Liver (tissue), 9 donors: ENCODE data around the gene SORL1. TPM values are rescaled to one million over a fixed set of nuclear protein-coding genes. Genes with fewer than 3 reads are reported as not detected.

ENCODE experiments used
- DNase-seq: peaks from one replicate; pipeline ENCODE4 v3.0.0-alpha.2; 2017; ENCODE audit warnings: low spot score
- H3K27ac ChIP-seq, 2 donors: one replicate each; pipeline ENCODE4 v1.7.0; 2013; ENCODE audit warnings: inconsistent platforms in 2 of 2, low read length in 2 of 2, control low read depth in 1 of 2, low read depth in 1 of 2, mild to moderate bottlenecking in 1 of 2
- H3K27me3 ChIP-seq, 4 donors: one replicate each; pipeline versions ENCODE4 v1.6.1 to v1.7.0; 2013; ENCODE audit warnings: low read length in 3 of 4, inconsistent platforms in 1 of 4, mild to moderate bottlenecking in 1 of 4, moderate library complexity in 1 of 4; ENCODE audit not compliant: control insufficient read depth in 4 of 4, insufficient read depth in 4 of 4
- H3K36me3 ChIP-seq, 4 donors: one replicate each; pipeline versions ENCODE4 v1.6.1 to v1.7.0; 2013; ENCODE audit warnings: low read length in 3 of 4, mild to moderate bottlenecking in 3 of 4, low read depth in 1 of 4, moderate library complexity in 1 of 4; ENCODE audit not compliant: control insufficient read depth in 4 of 4, insufficient read depth in 3 of 4
- H3K4me1 ChIP-seq, 4 donors: one replicate each; pipeline versions ENCODE4 v1.6.1 to v1.7.0; 2013; ENCODE audit warnings: low read length in 3 of 4, mild to moderate bottlenecking in 3 of 4, moderate library complexity in 1 of 4; ENCODE audit not compliant: control insufficient read depth in 4 of 4, insufficient read depth in 4 of 4
- H3K4me3 ChIP-seq, 3 donors: one replicate each; pipeline versions ENCODE4 v1.6.1 to v1.7.0; 2013; ENCODE audit warnings: low read length in 3 of 3, control low read depth in 1 of 3, low read depth in 1 of 3, mild to moderate bottlenecking in 1 of 3
- H3K9ac ChIP-seq, 2 donors: one replicate each; pipeline ENCODE4 v1.7.0; 2013; ENCODE audit warnings: low read length in 2 of 2, mild to moderate bottlenecking in 2 of 2, moderate library complexity in 2 of 2, control low read depth in 1 of 2, low read depth in 1 of 2
- H3K9me3 ChIP-seq, 4 donors: one replicate each; pipeline versions ENCODE4 v1.6.1 to v1.7.0; 2013; ENCODE audit warnings: low read length in 3 of 4; ENCODE audit not compliant: control insufficient read depth in 4 of 4
- EGR1 ChIP-seq, 2 donors: IDR thresholded peaks; 2 replicates each; pipeline ENCODE4 v1.6.1; 2016 to 2018; ENCODE audit warnings: antibody characterized with exemption in 2 of 2, low read depth in 2 of 2
- FOXA1 ChIP-seq: IDR thresholded peaks from 2 replicates; pipeline ENCODE4 v1.6.1; 2016; ENCODE audit warnings: antibody characterized with exemption
- FOXA2 ChIP-seq: IDR thresholded peaks from 2 replicates; pipeline ENCODE4 v1.6.1; 2016; ENCODE audit warnings: antibody characterized with exemption
- GABPA ChIP-seq, 2 donors: IDR thresholded peaks in 1 of 2; conservative IDR thresholded peaks in 1 of 2; 2 replicates each; pipeline ENCODE4 v1.6.1; 2016; ENCODE audit warnings: antibody characterized with exemption in 2 of 2, mild to moderate bottlenecking in 1 of 2, moderate library complexity in 1 of 2
- HNF4A ChIP-seq, 2 donors: conservative IDR thresholded peaks; 2 replicates each; pipeline ENCODE4 v1.6.1; 2016; ENCODE audit warnings: antibody characterized with exemption in 2 of 2, mild to moderate bottlenecking in 2 of 2
- HNF4G ChIP-seq: IDR thresholded peaks from 2 replicates; pipeline ENCODE4 v1.6.1; 2016; ENCODE audit warnings: antibody characterized with exemption
- JUND ChIP-seq, 2 donors: IDR thresholded peaks; 2 replicates each; pipeline ENCODE4 v1.6.1; 2016; ENCODE audit warnings: antibody characterized with exemption in 2 of 2
- NR2F2 ChIP-seq: IDR thresholded peaks from 2 replicates; pipeline ENCODE4 v1.6.1; 2016; ENCODE audit warnings: antibody characterized with exemption
- RAD21 ChIP-seq, 2 donors: IDR thresholded peaks; 2 replicates each; pipeline ENCODE4 v1.6.1; 2016; ENCODE audit warnings: antibody characterized with exemption in 2 of 2, mild to moderate bottlenecking in 2 of 2
- REST ChIP-seq: IDR thresholded peaks from 2 replicates; pipeline ENCODE4 v1.6.1; 2016; ENCODE audit warnings: antibody characterized with exemption, mild to moderate bottlenecking
- RXRA ChIP-seq, 2 donors: IDR thresholded peaks; 2 replicates each; pipeline ENCODE4 v1.6.1; 2017 to 2018; ENCODE audit warnings: antibody characterized with exemption in 2 of 2, mild to moderate bottlenecking in 1 of 2
- SP1 ChIP-seq: IDR thresholded peaks from 2 replicates; pipeline ENCODE4 v1.6.1; 2018; ENCODE audit warnings: antibody characterized with exemption, mild to moderate bottlenecking
- TAF1 ChIP-seq: conservative IDR thresholded peaks from 2 replicates; pipeline ENCODE4 v1.6.1; 2016; ENCODE audit warnings: antibody characterized with exemption, mild to moderate bottlenecking
- YY1 ChIP-seq: IDR thresholded peaks from 2 replicates; pipeline ENCODE4 v1.6.1; 2016; ENCODE audit warnings: antibody characterized with exemption, mild to moderate bottlenecking
- ZBTB33 ChIP-seq: IDR thresholded peaks from 2 replicates; pipeline ENCODE4 v1.6.1; 2016; ENCODE audit warnings: antibody characterized with exemption
- WGBS: extraction: QIAGEN DNeasy Blood & Tissue Kit; methylation state at CpG from one replicate; pipeline ENCODE4 v1.1.7; 2013; 5-methylcytosine and 5-hydroxymethylcytosine counted together
- polyA plus RNA-seq, 2 donors: library from polyadenylated mRNA; stranded (reverse) in 1 of 2; unstranded in 1 of 2; fragments of 200-250 nt in 1 of 2; fragments of >200 nt in 1 of 2; fragmentation: Nextera tagmentation in 1 of 2; extraction: Ambion mirVana in 1 of 2; gene quantifications; one replicate each; pipeline versions ENCODE4 v1.2.1 to v1.2.3, GENCODE V29; 2013 to 2015
- total RNA-seq, 2 donors: library from RNA; depleted of rRNA; stranded (reverse); fragments of >200 nt; gene quantifications; one replicate each; pipeline ENCODE4 v1.2.3, GENCODE V29; 2014
- TF ChIP-seq, protein P1 (sequence below): IDR thresholded peaks from 2 replicates; pipeline ENCODE4 v1.6.1; 2016; ENCODE audit warnings: antibody characterized with exemption
- donor health status: healthy.
- donor health status: healthy.
- donor health status: healthy.
- donor health status: healthy.
- donor health status: healthy.

The SORL1 gene
- total and polyA plus RNA-seq, 4 donors, result 14.6 to 124 (median 25.4) TPM

DNA sequence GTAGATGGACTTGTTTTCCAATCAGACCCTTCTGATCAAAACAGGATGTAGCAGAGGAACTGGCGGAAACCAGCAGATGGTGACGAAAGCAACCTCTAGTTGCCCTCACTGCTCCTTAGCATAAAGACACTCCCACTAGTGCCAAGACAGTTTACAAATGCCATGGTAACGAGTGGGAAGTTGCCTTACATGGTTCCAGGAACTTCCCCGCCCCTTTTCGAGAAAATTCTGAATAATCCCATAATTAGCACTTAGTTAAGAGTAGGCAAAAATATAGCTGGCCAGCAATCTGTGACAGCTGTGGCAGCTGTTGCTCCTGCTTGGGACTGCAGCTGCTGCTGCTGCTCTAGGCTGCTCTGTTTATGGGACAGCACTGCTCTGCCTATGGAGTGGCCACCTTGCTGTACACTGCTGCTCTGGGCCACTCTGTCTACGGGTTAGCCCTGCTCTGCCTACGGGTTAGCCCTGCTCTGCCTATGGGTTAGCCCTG lies 33.4 kb upstream of the SORL1 start:
- Histone ChIP-seq H3K4me3 (no peak overlapping the region), H3K27me3 (no peaks in the 10 kb centered on the region), H3K9ac (no peak overlapping the region), H3K4me1 (peaks cover 5 to 16% (median 11%) of the 10 kb centered on the region in 4 donors), H3K9me3 (no peaks in the 10 kb centered on the region), H3K27ac (no peak overlapping the region), H3K36me3 (no peaks in the 10 kb centered on the region)
- DNase-seq, result no peak
- no peak for TF ChIP-seq RXRA (IDR thresholded peaks at IDR 0.05)
- TF ChIP-seq, protein P1, sequence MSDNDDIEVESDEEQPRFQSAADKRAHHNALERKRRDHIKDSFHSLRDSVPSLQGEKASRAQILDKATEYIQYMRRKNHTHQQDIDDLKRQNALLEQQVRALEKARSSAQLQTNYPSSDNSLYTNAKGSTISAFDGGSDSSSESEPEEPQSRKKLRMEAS, result no peak
- TF ChIP-seq FOXA1, result no peak
- TF ChIP-seq REST, result no peak
- TF ChIP-seq EGR1 (IDR thresholded peaks at IDR 0.05; ENCODE audit: low read depth in 2 of 2), result no peak
- TF ChIP-seq SP1, result no peak
- no peak for TF ChIP-seq JUND (IDR thresholded peaks at IDR 0.05)
- no peak for TF ChIP-seq HNF4G
- no peak for TF ChIP-seq RAD21 (IDR thresholded peaks at IDR 0.05)
- no peak for TF ChIP-seq HNF4A (conservative IDR thresholded peaks at IDR 0.05)
- TF ChIP-seq GABPA (IDR thresholded peaks at IDR 0.05 in 1 of 2, conservative IDR thresholded peaks at IDR 0.05 in 1 of 2), result no peak
- no peak for TF ChIP-seq YY1
- no peak for TF ChIP-seq FOXA2
- 80% methylated on average over 7 of the region's 7 CpGs for WGBS

DNA sequence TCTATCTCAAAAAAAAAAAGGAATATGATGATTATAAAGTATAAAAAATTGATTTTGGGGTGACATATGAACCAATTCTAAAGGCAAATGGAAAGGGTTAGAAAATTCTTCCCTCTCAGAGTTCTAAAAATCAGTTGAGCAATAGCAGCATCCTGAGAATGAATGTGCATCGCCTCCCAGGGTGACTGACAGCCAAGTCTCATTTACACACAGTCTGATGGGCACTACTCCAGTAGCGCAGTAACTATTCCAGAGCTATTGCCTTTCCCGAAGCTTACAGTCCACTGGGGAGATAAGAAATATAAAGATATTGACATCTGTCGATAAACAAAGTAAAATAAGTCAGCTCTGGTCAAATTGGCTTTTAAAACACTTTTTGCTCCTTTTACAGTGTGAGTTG lies 32.3 kb upstream of the SORL1 start:
- 74% methylated on average over 4 of the region's 4 CpGs for WGBS
- no peak overlapping the region for H3K9ac ChIP-seq
- peaks cover 5 to 16% (median 11%) of the 10 kb centered on the region in 4 donors for H3K4me1 ChIP-seq
- H3K27me3 ChIP-seq, result no peaks in the 10 kb centered on the region
- no peak overlapping the region for H3K4me3 ChIP-seq
- H3K27ac ChIP-seq, result no peak overlapping the region
- no peaks in the 10 kb centered on the region for H3K36me3 ChIP-seq
- DNase-seq, result no peak
- TF ChIP-seq, protein P1, result no peak
- TF ChIP-seq FOXA2, result no peak
- no peak for TF ChIP-seq JUND (IDR thresholded peaks at IDR 0.05)
- TF ChIP-seq REST, result no peak
- TF ChIP-seq FOXA1, result no peak
- TF ChIP-seq ZBTB33, result no peak
- no peak for TF ChIP-seq GABPA (IDR thresholded peaks at IDR 0.05 in 1 of 2, conservative IDR thresholded peaks at IDR 0.05 in 1 of 2)
- no peak for TF ChIP-seq EGR1 (IDR thresholded peaks at IDR 0.05; ENCODE audit: low read depth in 2 of 2)
- no peak for TF ChIP-seq RAD21 (IDR thresholded peaks at IDR 0.05)
- TF ChIP-seq SP1, result no peak
- no peak for TF ChIP-seq HNF4A (conservative IDR thresholded peaks at IDR 0.05)
- TF ChIP-seq NR2F2, result no peak
- TF ChIP-seq RXRA (IDR thresholded peaks at IDR 0.05), result no peak
- TF ChIP-seq TAF1, result no peak
- no peak for TF ChIP-seq HNF4G
- H3K9me3 ChIP-seq, result no peaks in the 10 kb centered on the region
